ENCODE results near the gene STX1A.
"Not testable (repeated sequence)": the region's sequence is repeated elsewhere in the genome, so short reads cannot be mapped to it uniquely, and the experiment has no call there.

Gene STX1A

DNA sequence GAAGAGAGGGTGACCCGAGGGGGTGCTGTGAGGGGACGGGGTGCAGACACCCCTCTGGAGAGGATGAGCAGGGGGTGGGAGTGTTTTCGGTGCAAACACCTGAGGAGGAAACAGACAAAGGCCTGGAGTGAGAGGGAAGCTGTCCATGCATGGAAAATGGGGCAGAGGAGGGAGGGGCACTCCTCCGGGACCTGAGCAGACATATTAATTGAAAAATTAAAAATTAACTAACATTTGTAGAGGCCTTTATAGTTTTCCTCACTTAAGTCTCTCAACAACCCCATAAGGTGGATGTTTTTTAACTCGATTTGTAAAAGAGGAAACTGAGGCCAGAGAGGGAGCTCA, 50.6 kb downstream of the STX1A start:
- H3K9me3 ChIP-seq (replicated peaks in 1 of 11), result no peaks in the 10 kb centered on the region
- H3K4me2 ChIP-seq, result peak overlapping the region; percentile 89 to 98 (median 96)
- H4K20me1 ChIP-seq, result peaks cover 0 to 30% (median 5%) of the 10 kb centered on the region in 11 experiments; a peak in 12 of 22 replicates
- peaks cover 0 to 28% (median 13%) of the 10 kb centered on the region in 11 experiments; a peak in 13 of 22 replicates for H3K27me3 ChIP-seq
- H3K4me3 ChIP-seq, result peak overlapping the region; percentile 73 to 83 (median 75)
- peak overlapping the region in 10 of 11 experiments; percentile 78 to 90 (median 85); a peak in 12 of 22 replicates for H3K9ac ChIP-seq
- peak overlapping the region in 3 of 11 experiments; percentile 74 to 78 (median 77); a peak in 3 of 22 replicates for H3K27ac ChIP-seq
- peaks cover 7 to 21% (median 14%) of the 10 kb centered on the region in 10 experiments; a peak in 19 of 20 replicates for H3K4me1 ChIP-seq
- no peak for TF ChIP-seq Cebpa-rat (IDR thresholded peaks at IDR 0.05)
- peaks cover 0 to 3% (median 0%) of the 10 kb centered on the region in 11 experiments; a peak in 3 of 22 replicates for H3K36me3 ChIP-seq

DNA sequence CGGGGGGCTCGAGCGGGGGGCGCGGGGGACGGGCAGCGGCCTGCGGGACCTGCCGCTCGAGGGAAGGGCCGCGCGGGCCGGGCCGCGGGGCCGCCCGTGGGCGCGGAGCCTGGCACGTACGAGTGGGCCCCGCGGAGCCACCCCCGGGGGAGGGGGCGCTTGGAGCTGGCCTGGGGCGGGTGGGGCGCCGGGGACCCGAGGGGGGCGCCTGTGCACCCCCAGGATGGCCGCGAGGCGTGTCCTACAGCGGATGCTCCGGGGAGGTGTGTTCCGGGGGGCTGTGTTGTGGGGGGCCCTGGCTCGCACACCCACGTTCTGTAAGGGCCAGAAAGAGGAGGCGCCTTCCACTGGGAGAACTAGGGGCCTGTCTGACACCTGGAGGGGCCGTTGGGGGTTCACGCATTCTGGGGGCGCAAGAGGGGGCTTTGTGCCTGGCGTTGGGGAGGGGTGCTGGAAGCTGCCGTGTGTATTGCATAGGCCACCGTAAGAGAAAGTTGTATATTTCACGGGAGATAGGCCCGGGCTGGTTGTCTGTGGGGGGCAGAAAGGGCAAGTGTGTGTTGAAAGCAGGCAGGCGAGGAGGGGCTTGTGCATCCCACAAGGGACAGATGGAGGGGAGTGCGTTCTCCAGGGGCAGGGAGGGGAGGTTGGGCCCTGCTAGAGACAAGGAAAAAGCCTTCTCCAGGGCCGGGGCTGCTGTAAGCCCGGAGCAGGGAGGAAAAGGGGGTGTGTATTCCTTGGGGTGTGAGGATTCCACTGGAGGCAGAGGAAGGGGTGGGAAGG, 51.2 kb downstream of the STX1A start:
- Histone ChIP-seq H3K36me3 (peaks cover 0 to 3% (median 0%) of the 10 kb centered on the region in 11 experiments; a peak in 3 of 22 replicates), H3K9ac (peak overlapping the region; percentile 72 to 90 (median 84)), H3K4me3 (peak overlapping the region; percentile 73 to 83 (median 75)), H3K27me3 (peaks cover 0 to 28% (median 13%) of the 10 kb centered on the region in 11 experiments; a peak in 13 of 22 replicates), H3K27ac (peak overlapping the region; percentile 50 to 78 (median 67); a peak in 21 of 22 replicates), H3K4me1 (peaks cover 7 to 21% (median 14%) of the 10 kb centered on the region in 10 experiments; a peak in 19 of 20 replicates), H4K20me1 (peaks cover 0 to 30% (median 5%) of the 10 kb centered on the region in 11 experiments; a peak in 11 of 22 replicates), H3K4me2 (peak overlapping the region; percentile 89 to 98 (median 96)), H3K9me3 (replicated peaks in 1 of 11) (peaks cover 0 to 4% (median 3%) of the 10 kb centered on the region in 11 experiments; a peak in 20 of 22 replicates)
- TF ChIP-seq Cebpa-rat (IDR thresholded peaks at IDR 0.05), result no peak

DNA sequence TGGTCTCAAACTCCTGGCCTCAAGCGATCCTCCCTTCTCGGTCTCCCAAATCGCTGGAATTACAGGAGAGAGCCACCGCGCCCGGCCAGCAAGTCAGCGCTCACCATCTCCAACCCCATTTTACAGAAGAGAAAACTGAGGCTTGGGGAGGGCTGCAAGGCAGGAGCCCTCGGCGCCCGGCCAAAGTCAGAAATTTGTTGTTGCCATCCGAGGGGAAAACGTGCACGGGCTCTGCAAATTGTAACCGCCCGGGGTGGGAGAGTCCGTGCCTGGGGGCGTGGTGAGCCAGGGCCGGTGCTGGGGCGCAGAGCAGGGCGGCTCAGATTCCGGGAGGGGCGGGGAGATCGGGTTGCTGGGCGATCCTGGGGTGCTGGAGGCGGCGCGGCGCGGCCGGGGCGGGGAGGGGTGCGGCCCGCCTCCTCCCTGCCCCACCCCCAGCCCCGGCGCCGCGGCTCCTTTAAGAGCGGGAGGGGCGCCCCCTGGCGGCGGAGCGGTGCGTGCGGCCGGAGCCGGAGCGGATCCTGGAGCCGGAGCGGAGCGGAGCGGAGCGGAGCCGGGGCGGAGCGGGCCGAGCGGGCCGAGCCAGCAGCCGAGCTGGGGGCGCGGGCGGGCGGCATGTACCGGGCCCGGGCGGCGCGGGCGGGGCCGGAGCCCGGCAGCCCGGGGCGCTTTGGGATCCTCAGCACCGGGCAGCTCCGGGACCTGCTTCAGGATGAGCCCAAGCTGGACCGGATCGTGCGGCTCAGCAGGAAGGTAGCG, 51.9 kb downstream of the STX1A start, which contains the start of gene VPS37D:
Gene VPS37D (plus strand): TSS at position 488 of the 759 bp plus-strand sequence. CDS start 128 bp downstream, at position 616.
- peaks cover 7 to 21% (median 14%) of the 10 kb centered on the region in 10 experiments; a peak in 19 of 20 replicates for H3K4me1 ChIP-seq
- peaks cover 0 to 29% (median 5%) of the 10 kb centered on the region in 11 experiments; a peak in 11 of 22 replicates for H4K20me1 ChIP-seq
- TF ChIP-seq Cebpa-rat (IDR thresholded peaks at IDR 0.05), result no peak
- peak within 1 kb of the TSS; percentile 50 to 78 (median 67); a peak in 21 of 22 replicates for H3K27ac ChIP-seq
- peak within 1 kb of the TSS; percentile 89 to 98 (median 96) for H3K4me2 ChIP-seq
- H3K9me3 ChIP-seq (replicated peaks in 1 of 11), result peaks cover 7 to 12% (median 10%) of the 10 kb centered on the region in 11 experiments; a peak in 21 of 22 replicates
- peaks cover 0 to 3% (median 0%) of the 10 kb centered on the region in 11 experiments; a peak in 3 of 22 replicates for H3K36me3 ChIP-seq
- peaks cover 0 to 28% (median 13%) of the 10 kb centered on the region in 11 experiments; a peak in 13 of 22 replicates for H3K27me3 ChIP-seq
- H3K4me3 ChIP-seq, result peak within 1 kb of the TSS; percentile 73 to 83 (median 75)
- H3K9ac ChIP-seq, result peak within 1 kb of the TSS; percentile 72 to 90 (median 84)

- H3K4me2 ChIP-seq, result no peak overlapping the region
- no peak overlapping the region for H3K27ac ChIP-seq
- 0 out of 20 replicates have a peak, but pooled peaks cover 0 to 3% (median 0%) of the 10 kb centered on the region in 10 experiments for H3K4me1 ChIP-seq
- no peaks in the 10 kb centered on the region for H3K36me3 ChIP-seq
- H3K9me3 ChIP-seq (replicated peaks in 1 of 11), result peaks cover 7 to 14% (median 11%) of the 10 kb centered on the region in 11 experiments; a peak in 21 of 22 replicates
- H4K20me1 ChIP-seq, result no peaks in the 10 kb centered on the region
- no peak for TF ChIP-seq Cebpa-rat (IDR thresholded peaks at IDR 0.05)
- no peak overlapping the region for H3K9ac ChIP-seq
- no peak overlapping the region for H3K4me3 ChIP-seq
- peaks cover 0 to 17% (median 9%) of the 10 kb centered on the region in 11 experiments; a peak in 9 of 22 replicates for H3K27me3 ChIP-seq
Observed at GRCh38 chr7:73663033-73663432, 56.4 kb downstream of the STX1A start.

GRCh38 chr7:73660594-73660993, 58.9 kb downstream of the STX1A start:
- not testable (repeated sequence) for H3K4me2 ChIP-seq, H3K27ac ChIP-seq, H3K27me3 ChIP-seq, H4K20me1 ChIP-seq, H3K4me1 ChIP-seq, H3K4me3 ChIP-seq, H3K36me3 ChIP-seq, H3K9ac ChIP-seq
- peaks cover 7 to 14% (median 11%) of the 10 kb centered on the region in 11 experiments; a peak in 21 of 22 replicates for H3K9me3 ChIP-seq (replicated peaks in 1 of 11)

DNA sequence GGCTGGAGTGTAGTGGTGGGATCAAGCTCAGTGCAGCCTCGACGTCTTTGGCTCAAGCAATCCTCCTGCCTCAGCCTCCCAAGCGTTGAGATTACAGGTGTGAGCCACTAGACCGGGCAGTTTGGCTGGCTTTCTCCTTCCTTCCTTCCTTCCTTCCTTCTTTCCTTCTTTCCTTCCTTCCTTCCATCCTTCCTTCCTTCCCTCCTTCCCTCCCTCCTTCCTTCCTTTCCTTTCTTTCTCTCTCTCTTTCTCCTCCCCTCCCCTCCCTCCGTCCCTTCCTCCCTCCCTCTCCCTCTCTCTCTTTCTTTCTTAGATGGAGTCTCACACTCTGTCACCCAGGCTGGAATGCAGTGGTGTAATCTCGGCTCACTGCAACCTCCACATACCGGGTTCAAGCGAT, 59.5 kb downstream of the STX1A start:
- no peak overlapping the region for H3K4me2 ChIP-seq
- H3K4me1 ChIP-seq, result 0 out of 20 replicates have a peak, but pooled peaks cover 0 to 3% (median 0%) of the 10 kb centered on the region in 10 experiments
- H4K20me1 ChIP-seq, result no peaks in the 10 kb centered on the region
- no peak overlapping the region for H3K9ac ChIP-seq
- TF ChIP-seq Cebpa-rat (IDR thresholded peaks at IDR 0.05), result no peak
- no peak overlapping the region for H3K27ac ChIP-seq
- H3K4me3 ChIP-seq, result no peak overlapping the region
- H3K36me3 ChIP-seq, result no peaks in the 10 kb centered on the region
- no peaks in the 10 kb centered on the region for H3K27me3 ChIP-seq
- peaks cover 7 to 20% (median 11%) of the 10 kb centered on the region in 11 experiments; a peak in 21 of 22 replicates for H3K9me3 ChIP-seq (replicated peaks in 1 of 11)

DNA sequence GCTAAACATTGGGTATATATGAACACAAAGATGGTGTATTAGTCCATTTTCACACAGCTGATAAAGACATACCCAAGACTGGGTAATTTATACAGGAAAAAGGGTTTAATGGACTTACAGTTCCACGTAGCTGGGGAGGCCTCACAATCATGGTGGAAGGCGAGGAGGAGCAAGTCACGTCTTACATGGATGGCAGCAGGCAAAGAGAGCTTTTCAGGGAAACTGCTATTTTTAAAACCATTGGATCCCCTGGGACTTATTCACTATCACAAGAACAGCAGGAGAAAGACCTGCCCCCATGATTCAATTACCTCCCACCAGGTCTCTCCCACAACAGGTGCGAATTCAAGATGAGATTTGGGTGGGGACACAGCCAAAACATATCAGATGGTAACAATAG, 64.2 kb downstream of the STX1A start:
- not testable (repeated sequence) for H3K27ac ChIP-seq; H3K4me2 ChIP-seq; H3K4me1 ChIP-seq; H3K36me3 ChIP-seq; H3K9ac ChIP-seq; H3K9me3 ChIP-seq (replicated peaks in 1 of 11); H4K20me1 ChIP-seq; H3K4me3 ChIP-seq
- H3K27me3 ChIP-seq, result peaks cover 2 to 12% (median 8%) of the 10 kb centered on the region in 11 experiments; a peak in 19 of 22 replicates

DNA sequence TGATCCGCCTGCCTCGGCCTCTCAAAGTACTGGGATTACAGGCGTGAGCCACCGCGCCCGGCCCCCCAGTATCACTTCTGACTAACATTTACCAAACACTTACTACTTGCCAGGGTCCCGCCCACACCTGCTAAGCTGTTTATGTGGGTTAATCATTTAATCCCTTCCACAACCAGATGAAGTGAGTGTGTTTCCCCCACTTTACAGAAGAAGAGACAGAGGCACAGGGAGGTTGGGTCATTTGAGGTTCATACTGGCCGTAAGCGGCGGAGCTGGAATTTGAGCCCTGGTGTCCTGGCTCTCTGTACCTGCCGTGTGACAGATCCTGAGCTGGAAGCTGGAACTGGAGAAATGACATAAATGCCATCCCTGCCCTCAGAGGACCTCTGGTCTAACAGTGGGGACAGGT, 66.9 kb downstream of the STX1A start:
- Histone ChIP-seq H3K27me3 (peaks cover 27 to 40% (median 35%) of the 10 kb centered on the region in 11 experiments), H3K9me3 (replicated peaks in 1 of 11) (peaks cover 0 to 6% (median 0%) of the 10 kb centered on the region in 11 experiments; a peak in 2 of 22 replicates), H3K27ac (no peak overlapping the region), H3K4me2 (no peak overlapping the region), H3K4me3 (no peak overlapping the region), H3K4me1 (peaks cover 0 to 18% (median 13%) of the 10 kb centered on the region in 10 experiments; a peak in 16 of 20 replicates), H4K20me1 (peaks cover 0 to 9% (median 0%) of the 10 kb centered on the region in 11 experiments; a peak in 7 of 22 replicates), H3K36me3 (no peaks in the 10 kb centered on the region), H3K9ac (no peak overlapping the region)
- no peak for TF ChIP-seq Cebpa-rat (IDR thresholded peaks at IDR 0.05)

Measured in BLaER1 treated with 17β-estradiol and CSF1 and Interleukin-3, amounts not matched to agents 10 nM and 100 nM (cell line).